NCI-H748 (cell line): Measurements from ENCODE around the gene CD34.
"Not testable (repeated sequence)": the region's sequence is repeated elsewhere in the genome, so short reads cannot be mapped to it uniquely, and the experiment has no call there.

ENCODE experiments used
- DNase-seq: peaks from one replicate; lab custom pipeline; 2025; ENCODE audit not compliant: unreplicated experiment; lab: John Stamatoyannopoulos, UW

Gene CD34

GRCh38 chr1:207877914-207878313, 33.0 kb downstream of the CD34 start:
- not testable (repeated sequence) for DNase-seq

GRCh38 chr1:207876131-207876530, 34.8 kb downstream of the CD34 start:
- no peak for DNase-seq

GRCh38 chr1:207875532-207875931, 35.4 kb downstream of the CD34 start:
- no peak for DNase-seq

- DNase-seq = no peak
These were observed 37.7 kb downstream of the CD34 start for GRCh38 chr1:207873055-207873890.

- no peak for DNase-seq
These were observed 38.3 kb downstream of the CD34 start for GRCh38 chr1:207872621-207873020.

- no peak for DNase-seq
These were observed 39.7 kb downstream of the CD34 start for GRCh38 chr1:207871117-207871649.

GRCh38 chr1:207870306-207871031, 40.5 kb downstream of the CD34 start:
- no peak for DNase-seq

GRCh38 chr1:207869859-207870258, 41.1 kb downstream of the CD34 start:
- DNase-seq = no peak

GRCh38 chr1:207868774-207869721, 41.9 kb downstream of the CD34 start:
- peak; percentile 76 for DNase-seq

GRCh38 chr1:207868251-207868773, 42.6 kb downstream of the CD34 start:
- peak; percentile 49 for DNase-seq

- DNase-seq = no peak
These were observed 43.5 kb downstream of the CD34 start for GRCh38 chr1:207867136-207868109.

- DNase-seq = peak; percentile 22
These were observed 44.3 kb downstream of the CD34 start for GRCh38 chr1:207866471-207867135.

- DNase-seq = no peak
These were observed 46.9 kb downstream of the CD34 start for GRCh38 chr1:207863893-207864535.

GRCh38 chr1:207862241-207862787, 48.6 kb downstream of the CD34 start:
- DNase-seq = no peak

GRCh38 chr1:207861442-207862177, 49.3 kb downstream of the CD34 start:
- no peak for DNase-seq

- no peak for DNase-seq
These were observed 50.4 kb downstream of the CD34 start for GRCh38 chr1:207860531-207860930.

- no peak for DNase-seq
These were observed 52.1 kb downstream of the CD34 start for GRCh38 chr1:207858806-207859205.
